Liver (tissue), 3 donors: Measurements from ENCODE around the gene PALMD.

Experiments used
- ATF3 ChIP-seq: IDR thresholded peaks from 2 replicates; pipeline ENCODE4 v1.6.1; 2016; ENCODE audit warnings: antibody characterized with exemption
- CTCF ChIP-seq: fragments of 150-350 bp; IDR thresholded peaks from 2 replicates; pipeline ENCODE4 v1.5.1; 2017; ENCODE audit warnings: improper control_type of control experiment, low read depth, low read length; ENCODE audit not compliant: missing input control
- HNF4A ChIP-seq, 2 donors: conservative IDR thresholded peaks; 2 replicates each; pipeline ENCODE4 v1.6.1; 2016; ENCODE audit warnings: antibody characterized with exemption in 2 of 2, mild to moderate bottlenecking in 2 of 2
- MAX ChIP-seq: IDR thresholded peaks from 2 replicates; pipeline ENCODE4 v1.6.1; 2016; ENCODE audit warnings: antibody characterized with exemption
- REST ChIP-seq: IDR thresholded peaks from 2 replicates; pipeline ENCODE4 v1.6.1; 2016; ENCODE audit warnings: antibody characterized with exemption, mild to moderate bottlenecking
- RXRA ChIP-seq, 2 donors: IDR thresholded peaks; 2 replicates each; pipeline ENCODE4 v1.6.1; 2017 to 2018; ENCODE audit warnings: antibody characterized with exemption in 2 of 2, mild to moderate bottlenecking in 1 of 2
- SP1 ChIP-seq: IDR thresholded peaks from 2 replicates; pipeline ENCODE4 v1.6.1; 2018; ENCODE audit warnings: antibody characterized with exemption, mild to moderate bottlenecking
- TAF1 ChIP-seq: conservative IDR thresholded peaks from 2 replicates; pipeline ENCODE4 v1.6.1; 2016; ENCODE audit warnings: antibody characterized with exemption, mild to moderate bottlenecking
- donor health status: healthy.
- donor health status: healthy.

GRCh38 chr1:99644279-99645004 lies 1.5 kb upstream of the PALMD start:
- TF ChIP-seq REST: no peak
- no peak for TF ChIP-seq CTCF
- TF ChIP-seq TAF1: no peak
- TF ChIP-seq HNF4A (conservative IDR thresholded peaks at IDR 0.05): no peak
- TF ChIP-seq MAX: no peak
- no peak for TF ChIP-seq SP1
- TF ChIP-seq RXRA (IDR thresholded peaks at IDR 0.05): no peak
- no peak for TF ChIP-seq ATF3
